Mesenteric fat pad (tissue), 1 donor: ENCODE results near the gene RSBN1L. TPM values are rescaled to one million over a fixed set of nuclear protein-coding genes. Genes with fewer than 3 reads are reported as not detected.

Source experiments
- total RNA-seq: library from RNA; stranded (reverse); fragmentation: NEBNext Ultra II Directional; extraction: Animal tissue kit (Norgen Biotek cat#: 25700); gene quantifications from one replicate; pipeline ENCODE4 v1.2.1, GENCODE V29; 2021
- donor health status: DM: yes; HTN: yes; CAD: no.

The RSBN1L gene
- total RNA-seq, 1 donor from 2014 or later = 8.9 TPM

Other genes starting within 250 kb of the RSBN1L start
- gene PTPN12, start 159.2 kb upstream of the RSBN1L start, total RNA-seq = 111 TPM
- gene TMEM60, start 102.0 kb downstream of the RSBN1L start, total RNA-seq = 13.4 TPM
- 14.5 TPM for gene PHTF2, start 102.3 kb downstream of the RSBN1L start, total RNA-seq